Measurements from ENCODE around the gene PKNOX1.
"Not testable (repeated sequence)": the region's sequence is repeated elsewhere in the genome, so short reads cannot be mapped to it uniquely, and the experiment has no call there.

Gene PKNOX1

DNA sequence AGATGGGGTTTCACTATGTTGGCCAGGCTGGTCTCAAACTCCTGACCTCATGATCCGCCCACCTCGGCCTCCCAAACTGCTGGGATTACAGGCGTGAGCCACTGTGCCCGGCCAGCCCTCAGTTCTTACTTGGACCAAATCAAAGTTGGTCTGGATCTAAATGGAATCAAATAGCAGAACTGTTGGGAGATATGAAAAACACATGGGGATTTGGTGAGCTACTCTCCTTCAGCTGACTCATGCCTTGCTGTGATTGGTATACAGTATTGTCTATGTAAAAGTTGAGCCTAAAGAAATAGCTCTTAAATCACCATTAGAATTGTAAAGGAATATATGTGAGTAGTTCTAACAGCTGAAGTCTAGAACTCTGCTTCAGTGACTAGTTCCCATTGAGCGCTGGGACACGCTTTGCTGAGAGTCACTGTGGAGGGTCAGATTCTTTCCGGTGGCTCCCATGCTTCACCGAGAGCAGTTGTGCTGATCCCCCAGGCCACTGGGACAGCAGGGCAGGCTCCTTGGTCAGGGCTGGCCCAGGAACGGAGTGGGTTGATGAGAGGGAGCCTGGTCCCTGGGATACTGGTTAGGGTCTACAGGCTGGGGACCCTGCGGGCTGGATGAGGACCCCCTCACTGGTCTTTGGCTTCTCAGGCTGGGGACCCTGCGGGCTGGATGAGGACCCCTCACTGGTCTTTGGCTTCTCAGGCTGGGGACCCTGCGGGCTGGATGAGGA, 14.0 kb downstream of the PKNOX1 start:
- no peak for DNase-seq

DNA sequence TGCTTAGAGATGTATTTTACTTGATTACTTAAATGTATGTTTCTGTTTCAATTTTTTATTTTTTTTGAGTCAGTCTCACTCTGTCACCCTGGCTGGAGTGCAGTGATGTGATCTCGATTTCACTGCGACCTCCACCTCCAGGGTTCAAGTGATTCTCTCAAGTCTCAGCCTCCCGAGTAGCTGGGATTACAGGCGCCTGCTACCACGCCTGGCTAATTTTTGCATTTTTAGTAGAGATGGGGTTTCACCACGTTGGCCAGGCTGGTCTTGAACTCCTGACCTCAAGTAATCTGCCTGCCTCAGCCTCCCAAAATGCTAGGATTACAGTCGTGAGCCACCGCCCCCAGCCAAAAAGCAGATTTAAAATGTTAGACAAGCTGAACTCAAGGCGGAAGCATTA, 15.0 kb downstream of the PKNOX1 start:
- not testable (repeated sequence) for DNase-seq

DNA sequence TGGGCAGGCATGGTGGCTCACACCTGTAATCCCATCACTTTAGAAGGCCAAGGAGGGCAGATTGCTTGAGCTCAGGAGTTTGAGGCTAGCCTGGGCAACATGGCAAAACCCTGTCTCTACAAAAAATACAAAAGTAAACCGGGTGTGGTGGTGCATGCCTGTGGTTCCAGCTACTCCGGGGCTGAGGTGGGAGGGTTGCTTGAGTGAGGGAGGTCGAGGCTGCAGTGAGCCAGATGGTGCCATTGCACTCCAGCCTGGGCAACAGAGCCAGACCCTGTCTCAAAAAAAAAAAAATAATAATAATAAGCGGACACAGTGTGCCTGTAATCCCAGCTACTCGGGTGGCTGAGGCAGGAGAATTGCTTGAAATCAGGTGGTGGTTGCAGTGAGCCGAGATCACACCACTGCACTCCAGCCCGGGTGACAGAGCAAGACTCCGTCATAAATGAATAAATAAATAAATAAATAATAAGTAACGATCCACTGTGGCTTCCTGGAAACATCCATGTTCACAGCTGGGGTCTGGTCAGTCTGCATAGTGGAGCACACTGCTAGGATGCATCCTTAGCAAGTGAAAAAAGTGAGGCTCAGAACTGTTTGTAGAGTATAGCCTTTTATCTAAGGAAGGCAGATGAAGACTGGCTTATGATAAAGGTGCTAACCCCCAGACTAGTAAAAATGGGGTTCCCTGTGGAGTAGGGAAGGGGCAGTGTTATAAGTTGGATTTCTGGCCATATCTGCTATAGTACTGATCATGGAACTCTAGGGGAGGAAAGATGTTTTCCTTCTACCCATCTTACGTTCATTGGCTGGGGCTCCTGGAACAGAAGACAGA, 15.7 kb downstream of the PKNOX1 start:
- DNase-seq = no peak

DNA sequence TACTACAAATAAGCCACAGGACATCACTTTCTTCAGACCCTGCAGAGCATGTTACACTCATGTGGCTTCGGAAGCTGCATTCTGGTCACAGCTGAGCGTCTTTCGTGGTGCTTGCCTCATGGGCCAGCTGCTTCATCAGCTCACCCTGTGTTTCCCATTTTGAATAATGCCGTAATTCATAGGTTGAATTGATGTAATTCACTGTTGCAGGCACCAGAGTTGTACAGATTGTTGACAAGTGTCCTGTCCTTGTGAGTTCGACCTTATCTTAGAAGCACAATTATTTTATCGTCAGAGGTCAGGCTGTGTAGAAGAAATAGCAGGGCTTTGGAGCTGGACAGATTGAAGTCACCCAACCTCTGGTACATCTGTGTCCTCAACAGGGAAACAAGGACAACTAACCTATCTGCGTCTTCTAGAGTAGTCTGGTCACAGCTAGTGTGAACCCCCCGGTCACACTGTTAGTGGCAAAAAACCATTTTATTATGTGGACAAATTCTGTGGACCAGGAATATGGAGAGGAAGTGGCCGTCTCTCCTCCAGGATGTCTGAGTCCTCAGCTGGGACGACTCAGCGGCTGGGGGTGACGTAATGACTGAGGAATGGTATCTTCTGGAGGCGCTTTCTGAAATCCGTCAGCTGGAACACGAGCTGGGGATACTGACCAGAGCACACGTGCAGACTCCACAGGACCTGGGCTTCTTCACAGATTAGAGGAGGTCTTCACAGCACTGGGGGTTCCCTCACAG, 17.8 kb downstream of the PKNOX1 start:
- no peak for DNase-seq

DNA sequence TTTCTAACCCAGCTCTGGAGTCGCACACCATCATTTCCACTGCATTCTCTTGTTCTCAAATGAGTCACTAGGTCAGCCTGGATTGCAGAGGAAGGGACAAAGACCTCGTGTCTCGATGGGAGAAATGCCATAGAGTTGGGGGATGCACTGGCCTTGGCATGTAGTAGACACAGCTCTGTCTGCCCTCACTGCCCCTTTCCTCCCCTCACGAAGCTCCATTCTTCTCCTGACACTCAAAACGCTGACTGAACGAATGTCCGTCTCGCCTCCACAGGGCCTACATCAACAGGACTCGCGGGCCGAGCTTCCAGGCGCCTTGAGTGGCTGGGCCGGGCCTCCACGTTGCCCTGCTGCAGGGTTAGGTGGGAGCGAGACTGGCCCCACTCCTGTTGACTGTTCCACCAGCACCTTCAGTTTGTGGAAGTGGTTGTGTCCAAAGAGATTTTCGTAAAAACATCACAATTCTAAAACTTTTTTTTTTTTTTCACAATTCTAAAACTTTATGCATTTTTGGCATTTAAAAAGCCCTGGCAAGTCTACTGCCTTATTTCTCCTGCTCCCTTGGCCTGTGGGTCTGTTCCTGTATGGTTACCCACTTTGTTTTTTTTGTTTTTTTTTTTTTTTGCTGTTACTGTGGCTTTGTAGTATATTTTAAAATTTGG, 18.8 kb downstream of the PKNOX1 start:
- DNase-seq = no peak

DNA sequence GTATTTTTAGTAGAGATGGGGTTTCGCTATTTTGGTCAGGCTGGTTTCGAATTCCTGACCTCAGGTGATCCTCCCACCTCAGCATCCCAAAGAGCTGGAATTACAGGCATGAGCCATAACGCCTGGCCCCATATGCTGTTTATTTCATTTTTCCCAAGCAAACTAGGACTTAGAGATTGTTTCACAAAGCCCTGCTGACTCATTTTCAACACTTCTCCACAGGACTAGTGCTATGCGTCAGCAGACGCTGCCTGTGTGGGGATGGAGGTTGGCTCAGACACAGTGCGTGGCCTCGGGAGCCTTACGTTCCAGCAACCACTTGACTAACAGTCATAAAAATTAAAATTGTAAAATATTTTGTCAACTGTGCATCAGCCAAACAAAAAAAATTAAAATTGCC, 22.7 kb downstream of the PKNOX1 start:
- no peak for DNase-seq

DNA sequence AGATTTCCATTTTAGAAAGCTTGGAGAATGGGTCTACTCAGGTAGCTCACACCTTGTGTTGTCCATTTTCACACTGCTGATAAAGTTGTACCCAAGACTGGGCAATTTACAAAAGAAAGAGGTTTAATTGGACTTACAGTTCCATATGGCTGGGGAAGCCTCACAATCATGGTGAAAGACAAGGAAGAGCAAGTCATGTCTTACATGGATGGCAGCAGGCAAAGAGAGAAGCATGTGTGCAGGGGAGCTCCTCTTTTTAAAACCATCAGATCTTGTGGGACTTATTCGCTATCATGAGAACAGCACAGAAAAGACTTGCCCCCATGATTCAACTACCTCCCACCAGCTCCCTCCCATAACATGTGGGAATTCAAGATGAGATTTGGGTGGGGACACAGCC, 23.6 kb downstream of the PKNOX1 start:
- DNase-seq = not testable (repeated sequence)

DNA sequence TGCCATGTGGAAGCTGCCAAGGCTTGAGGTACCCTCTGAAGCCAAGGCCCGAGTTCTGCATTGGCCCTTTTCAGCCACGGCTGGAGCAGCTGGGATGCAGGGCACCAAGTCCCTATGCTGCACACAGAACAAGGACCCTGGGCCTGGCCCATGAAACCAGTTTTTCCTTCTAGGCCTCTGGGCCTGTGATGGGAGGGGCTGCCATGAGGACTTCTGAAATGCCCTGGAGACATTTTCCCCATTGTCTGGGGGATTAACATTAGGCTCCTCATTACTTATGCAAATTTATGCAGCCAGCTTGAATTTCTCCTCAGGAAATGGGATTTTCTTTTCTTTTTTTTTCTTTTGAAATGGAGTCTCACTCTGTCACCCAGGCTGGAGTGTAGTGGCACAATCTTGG, 24.8 kb downstream of the PKNOX1 start:
- DNase-seq = not testable (repeated sequence)

DNA sequence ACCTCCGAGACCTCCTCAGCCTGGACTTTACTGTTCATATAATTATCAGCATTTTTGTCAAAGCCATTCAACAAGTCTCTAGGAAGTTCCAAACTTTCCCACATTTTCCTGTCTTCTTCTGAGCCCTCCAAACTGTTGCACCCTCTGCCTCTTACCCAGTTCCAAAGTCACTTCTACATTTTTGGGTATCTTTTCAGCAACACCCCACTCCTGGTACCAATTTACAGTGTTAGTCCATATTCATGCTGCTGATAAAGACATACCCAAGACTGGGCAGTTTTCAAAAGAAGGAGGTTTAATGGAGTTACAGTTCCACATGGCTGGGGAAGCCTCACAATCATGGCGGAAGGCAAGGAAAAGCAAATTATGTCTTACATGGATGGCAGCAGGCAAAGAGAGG, 25.7 kb downstream of the PKNOX1 start:
- not testable (repeated sequence) for DNase-seq

DNA sequence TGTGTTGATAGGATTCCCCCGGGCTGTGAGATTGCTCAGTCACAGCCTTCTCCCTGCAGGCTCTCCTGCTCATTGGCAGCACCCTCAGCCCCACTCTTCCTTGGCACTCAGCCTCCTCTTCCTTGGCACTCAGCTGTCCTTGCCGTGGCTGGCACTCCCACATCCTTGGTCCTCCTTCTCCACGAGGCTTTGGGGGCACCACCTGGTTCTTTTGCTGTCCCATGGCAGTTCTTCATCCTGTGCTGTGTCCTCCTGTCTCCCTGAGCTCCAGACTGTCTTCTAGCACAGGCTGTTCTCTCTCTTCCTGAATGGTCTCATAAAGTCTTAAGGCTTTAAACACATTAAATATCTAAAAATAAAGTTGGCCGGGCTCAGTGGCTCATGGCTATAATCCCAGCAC, 27.0 kb downstream of the PKNOX1 start:
- peak; percentile 2 for DNase-seq

DNA sequence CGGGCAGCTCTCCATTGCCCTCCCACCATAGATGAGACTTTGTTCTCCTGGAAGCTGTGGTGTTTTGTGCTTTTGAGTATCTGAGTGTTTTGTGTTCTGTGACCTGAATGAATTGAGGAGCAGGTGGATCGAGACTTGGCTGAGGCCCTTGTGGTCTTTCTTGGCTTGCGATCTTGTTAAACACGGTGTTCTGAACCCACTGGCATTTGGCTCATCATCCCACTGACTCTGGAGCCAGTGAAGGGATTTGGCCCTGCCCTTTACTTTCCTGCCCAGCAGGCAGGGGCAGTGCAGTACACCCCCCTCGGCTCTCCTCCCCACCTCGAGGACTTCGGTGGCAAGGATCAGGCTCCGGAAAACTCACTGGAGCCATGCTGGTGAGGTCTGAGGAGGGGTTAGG, 30.6 kb downstream of the PKNOX1 start:
- no peak for DNase-seq

DNA sequence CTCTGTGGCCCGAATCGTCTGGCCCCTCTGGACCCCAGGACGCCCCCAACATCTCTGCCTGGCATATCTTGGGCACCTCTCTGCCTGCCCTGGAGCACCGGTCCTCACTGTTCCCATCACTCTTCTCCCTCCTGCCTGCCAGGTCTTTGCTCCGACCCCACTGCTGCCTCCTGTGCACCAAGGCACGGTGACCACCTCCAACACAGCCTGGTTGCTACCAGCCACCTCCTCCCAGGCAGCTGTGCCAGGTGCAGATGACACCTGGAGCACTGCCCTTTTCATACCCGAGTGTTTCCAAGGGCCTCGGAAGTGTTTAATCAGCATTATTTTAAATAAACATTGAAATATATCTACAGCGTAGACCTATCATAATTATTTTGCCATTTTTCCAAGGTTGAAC, 31.3 kb downstream of the PKNOX1 start:
- DNase-seq = no peak

DNA sequence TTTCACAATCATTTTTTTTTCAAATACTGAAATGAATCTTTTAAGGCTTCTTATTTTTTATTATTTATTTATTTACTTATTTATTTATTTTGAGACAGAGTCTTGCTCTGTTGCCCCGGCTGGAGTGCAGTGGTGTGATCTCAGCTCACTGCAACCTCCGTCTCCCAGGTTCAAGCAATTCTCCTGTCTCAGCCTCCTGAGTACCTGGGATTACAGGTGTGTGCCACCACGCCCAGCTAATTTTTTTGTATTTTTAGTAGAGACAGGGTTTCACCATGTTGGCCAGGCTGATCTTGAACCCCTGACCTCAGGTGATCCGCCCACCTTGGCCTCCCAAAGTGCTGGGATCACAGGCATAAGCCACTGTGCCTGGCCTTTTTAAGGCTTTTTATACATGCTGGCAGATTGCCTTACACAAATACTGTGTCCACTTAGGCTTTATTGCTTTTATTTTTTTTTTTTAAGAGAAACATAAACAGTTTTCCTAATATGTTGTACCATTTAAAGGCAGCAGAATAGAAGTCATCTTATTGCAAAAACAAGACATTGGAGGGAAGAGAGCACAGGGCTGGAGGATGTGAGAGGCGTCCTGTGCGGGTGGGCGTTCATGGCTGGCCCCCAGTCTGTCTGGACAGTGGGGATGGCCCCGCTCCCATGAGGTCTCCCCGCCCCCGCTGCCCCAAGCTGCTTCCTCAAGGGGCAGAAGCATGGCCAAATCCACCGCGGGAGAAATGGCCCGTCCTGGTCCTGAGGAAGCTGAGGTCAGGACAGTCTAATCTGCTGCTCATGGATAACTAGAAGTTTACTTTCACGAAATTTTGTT, 31.9 kb downstream of the PKNOX1 start:
- DNase-seq = not testable (repeated sequence)

DNA sequence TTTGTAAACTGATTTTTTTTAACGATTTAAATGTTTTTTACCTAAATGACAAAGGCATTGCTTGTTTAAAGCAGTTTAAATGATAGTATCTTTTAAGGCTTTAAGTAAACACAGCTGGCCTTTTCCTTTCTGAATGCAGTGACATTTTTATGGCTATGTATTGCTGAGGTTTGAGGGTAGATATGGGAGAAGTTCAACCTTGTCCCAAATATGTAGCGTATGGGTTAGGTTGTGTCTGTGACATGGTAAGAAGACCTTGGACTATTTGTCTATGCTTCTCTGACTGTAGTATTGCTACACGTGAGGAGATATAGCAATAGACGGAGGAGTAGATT, 32.5 kb downstream of the PKNOX1 start:
- DNase-seq = no peak

DNA sequence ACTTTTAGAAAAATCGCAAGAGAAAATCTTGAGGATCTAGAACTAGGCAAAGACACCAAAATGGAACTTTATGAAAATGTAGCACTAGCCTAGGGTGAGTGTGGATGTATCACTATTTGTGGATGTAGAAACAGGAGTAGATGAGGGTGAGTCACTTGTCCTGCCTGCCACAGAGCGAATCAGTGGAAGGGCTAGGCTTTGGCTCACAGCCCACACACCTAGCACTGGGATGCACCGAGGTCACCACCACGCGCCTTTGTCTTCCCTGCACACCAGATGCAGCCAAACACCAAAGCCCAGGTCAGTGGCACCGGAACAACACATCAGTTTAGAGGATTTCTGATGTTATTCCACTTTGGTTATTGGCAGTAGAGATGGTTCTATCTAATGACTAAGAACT, 38.2 kb downstream of the PKNOX1 start:
- no peak for DNase-seq

DNA sequence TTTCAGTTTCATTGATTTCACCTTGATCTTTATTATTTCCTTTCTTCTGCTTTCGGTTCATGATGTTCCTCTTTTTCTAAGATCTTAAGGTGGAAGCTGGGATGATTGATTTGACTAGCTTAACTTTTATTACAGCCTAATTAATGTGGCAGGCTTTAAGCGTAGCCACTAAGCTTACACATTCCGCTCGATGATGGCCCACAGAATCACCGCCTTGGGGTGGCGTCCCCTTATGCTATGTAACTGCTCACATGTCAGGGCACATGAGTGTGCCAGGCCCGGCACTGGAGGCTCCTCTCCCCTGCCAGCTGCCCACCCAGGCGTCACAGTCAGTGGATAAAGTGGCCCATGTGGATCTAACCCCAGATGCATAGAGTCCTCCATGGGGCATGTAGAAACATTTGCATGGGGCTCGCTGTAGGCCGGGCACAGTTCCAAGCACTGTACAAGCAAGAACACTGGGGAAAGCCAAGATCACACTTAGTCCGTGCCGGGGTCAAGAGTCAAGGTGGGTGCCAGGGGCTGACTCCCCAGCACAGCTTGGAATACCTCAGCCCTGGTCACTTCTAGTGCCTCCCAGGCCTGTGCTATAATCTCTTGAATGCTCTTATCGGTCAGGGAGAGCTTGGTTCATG, 41.7 kb downstream of the PKNOX1 start:
- DNase-seq = no peak

DNA sequence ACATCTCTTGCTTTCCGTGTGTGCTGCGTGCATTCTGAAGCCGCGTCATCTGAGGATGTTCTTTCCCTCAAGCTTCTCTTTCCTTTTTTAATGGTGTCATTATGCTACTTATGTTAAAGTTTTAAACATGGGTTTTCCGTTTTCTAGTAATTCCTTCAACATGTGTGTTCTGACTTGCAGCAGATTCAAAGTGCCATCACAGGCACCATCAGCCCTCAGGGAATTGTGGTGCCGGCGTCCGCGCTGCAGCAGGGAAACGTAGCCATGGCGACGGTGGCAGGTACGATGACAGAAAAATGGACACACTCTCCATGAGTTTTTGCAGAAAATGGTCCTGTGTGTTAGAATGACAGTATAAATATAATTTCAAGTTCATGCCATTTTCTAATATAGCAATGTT, 42.4 kb downstream of the PKNOX1 start:
- no peak for DNase-seq

DNA sequence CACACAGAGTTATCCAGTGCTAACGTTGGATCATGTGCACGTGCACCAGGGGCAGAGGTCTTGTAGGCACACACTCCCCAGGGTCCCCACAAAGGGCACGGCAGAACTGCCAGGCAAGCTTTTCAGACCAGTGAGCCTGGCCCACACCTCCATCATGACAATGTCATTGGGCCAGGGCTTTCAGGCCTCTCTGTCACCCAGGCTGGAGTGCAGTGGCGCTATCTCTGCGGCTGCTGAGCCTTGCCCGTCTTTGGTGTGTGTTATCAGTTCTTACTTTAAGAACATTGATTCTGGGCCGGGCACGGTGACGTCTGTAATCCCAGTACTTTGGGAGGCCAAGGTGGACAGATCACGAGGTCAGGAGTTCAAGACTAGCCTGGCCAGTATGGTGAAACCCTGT, 44.2 kb downstream of the PKNOX1 start:
- DNase-seq = no peak

DNA sequence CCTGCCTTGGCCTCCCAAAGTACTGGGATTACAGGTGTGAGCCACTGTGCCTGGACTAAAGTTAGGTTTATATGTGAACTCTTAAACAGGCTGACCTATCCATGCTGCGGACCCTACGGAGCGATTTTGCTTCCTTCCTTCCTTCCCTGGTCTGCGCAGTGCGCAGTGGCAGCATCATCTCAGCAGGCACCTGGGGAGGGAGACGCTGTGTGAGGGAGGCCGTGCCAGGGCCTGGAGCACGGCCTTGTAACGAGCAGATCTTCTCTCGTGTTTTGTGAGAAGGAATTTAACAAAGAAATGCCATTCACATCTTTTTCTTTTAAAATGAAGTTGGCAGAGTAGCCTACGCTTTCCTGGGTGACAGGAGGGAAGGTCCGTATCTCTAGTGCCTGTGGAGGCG, 45.8 kb downstream of the PKNOX1 start:
- no peak for DNase-seq

DNA sequence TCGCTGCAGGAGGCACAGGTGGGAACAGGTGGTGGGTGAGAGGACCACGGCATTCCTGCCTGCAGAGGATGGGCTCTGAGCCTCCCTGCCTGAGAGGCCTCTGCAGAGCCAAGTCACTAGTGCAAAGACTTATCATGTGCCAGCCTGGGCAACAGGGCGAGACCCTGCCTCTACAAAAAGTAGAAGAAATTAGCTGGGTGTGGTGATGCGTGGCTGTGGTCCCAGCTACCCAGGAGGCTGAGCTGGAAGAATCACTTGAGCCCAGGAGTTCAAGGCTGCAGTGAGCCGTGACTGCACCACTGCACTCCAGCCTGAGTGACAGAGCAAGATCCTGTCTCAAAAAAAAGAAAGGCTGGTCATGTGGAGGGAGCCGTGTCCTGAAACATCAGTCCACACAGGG, 46.4 kb downstream of the PKNOX1 start:
- DNase-seq = no peak

DNA sequence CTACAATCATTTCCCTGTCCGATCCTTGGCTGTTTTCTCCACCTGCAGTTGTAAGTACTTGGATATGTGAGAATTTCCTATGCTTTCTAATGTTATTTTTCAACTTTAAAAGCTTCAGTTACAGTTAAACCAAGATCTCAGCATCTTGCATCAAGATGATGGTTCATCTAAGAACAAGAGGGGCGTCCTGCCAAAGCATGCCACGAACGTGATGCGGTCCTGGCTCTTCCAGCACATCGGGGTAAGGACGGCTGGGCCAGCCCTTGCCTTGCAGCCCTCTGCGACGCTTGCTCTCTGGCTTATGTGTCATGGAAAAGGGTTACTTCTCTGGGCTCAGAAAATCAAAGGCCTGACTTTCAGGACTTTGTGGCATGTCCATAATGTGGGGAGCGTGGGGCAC, 46.8 kb downstream of the PKNOX1 start:
- DNase-seq = no peak

Measured in NCI-H446 treated with DMSO at 0.1 percent for 48 hours (cell line).